Liver (tissue), 9 donors: Measurements from ENCODE around the gene GULP1. TPM values are rescaled to one million over a fixed set of nuclear protein-coding genes. Genes with fewer than 3 reads are reported as not detected.

Experiments
- DNase-seq: peaks from one replicate; pipeline ENCODE4 v3.0.0-alpha.2; 2017; ENCODE audit warnings: low spot score
- H3K27ac ChIP-seq, 2 donors: one replicate each; pipeline ENCODE4 v1.7.0; 2013; ENCODE audit warnings: inconsistent platforms in 2 of 2, low read length in 2 of 2, control low read depth in 1 of 2, low read depth in 1 of 2, mild to moderate bottlenecking in 1 of 2
- H3K27me3 ChIP-seq, 4 donors: one replicate each; pipeline versions ENCODE4 v1.6.1 to v1.7.0; 2013; ENCODE audit warnings: low read length in 3 of 4, inconsistent platforms in 1 of 4, mild to moderate bottlenecking in 1 of 4, moderate library complexity in 1 of 4; ENCODE audit not compliant: control insufficient read depth in 4 of 4, insufficient read depth in 4 of 4
- H3K36me3 ChIP-seq, 4 donors: one replicate each; pipeline versions ENCODE4 v1.6.1 to v1.7.0; 2013; ENCODE audit warnings: low read length in 3 of 4, mild to moderate bottlenecking in 3 of 4, low read depth in 1 of 4, moderate library complexity in 1 of 4; ENCODE audit not compliant: control insufficient read depth in 4 of 4, insufficient read depth in 3 of 4
- H3K4me1 ChIP-seq, 4 donors: one replicate each; pipeline versions ENCODE4 v1.6.1 to v1.7.0; 2013; ENCODE audit warnings: low read length in 3 of 4, mild to moderate bottlenecking in 3 of 4, moderate library complexity in 1 of 4; ENCODE audit not compliant: control insufficient read depth in 4 of 4, insufficient read depth in 4 of 4
- H3K4me3 ChIP-seq, 3 donors: one replicate each; pipeline versions ENCODE4 v1.6.1 to v1.7.0; 2013; ENCODE audit warnings: low read length in 3 of 3, control low read depth in 1 of 3, low read depth in 1 of 3, mild to moderate bottlenecking in 1 of 3
- H3K9ac ChIP-seq, 2 donors: one replicate each; pipeline ENCODE4 v1.7.0; 2013; ENCODE audit warnings: low read length in 2 of 2, mild to moderate bottlenecking in 2 of 2, moderate library complexity in 2 of 2, control low read depth in 1 of 2, low read depth in 1 of 2
- H3K9me3 ChIP-seq, 4 donors: one replicate each; pipeline versions ENCODE4 v1.6.1 to v1.7.0; 2013; ENCODE audit warnings: low read length in 3 of 4; ENCODE audit not compliant: control insufficient read depth in 4 of 4
- ATF3 ChIP-seq: IDR thresholded peaks from 2 replicates; pipeline ENCODE4 v1.6.1; 2016; ENCODE audit warnings: antibody characterized with exemption
- FOXA2 ChIP-seq: IDR thresholded peaks from 2 replicates; pipeline ENCODE4 v1.6.1; 2016; ENCODE audit warnings: antibody characterized with exemption
- GABPA ChIP-seq, 2 donors: IDR thresholded peaks in 1 of 2; conservative IDR thresholded peaks in 1 of 2; 2 replicates each; pipeline ENCODE4 v1.6.1; 2016; ENCODE audit warnings: antibody characterized with exemption in 2 of 2, mild to moderate bottlenecking in 1 of 2, moderate library complexity in 1 of 2
- HNF4A ChIP-seq, 2 donors: conservative IDR thresholded peaks; 2 replicates each; pipeline ENCODE4 v1.6.1; 2016; ENCODE audit warnings: antibody characterized with exemption in 2 of 2, mild to moderate bottlenecking in 2 of 2
- HNF4G ChIP-seq: IDR thresholded peaks from 2 replicates; pipeline ENCODE4 v1.6.1; 2016; ENCODE audit warnings: antibody characterized with exemption
- JUND ChIP-seq, 2 donors: IDR thresholded peaks; 2 replicates each; pipeline ENCODE4 v1.6.1; 2016; ENCODE audit warnings: antibody characterized with exemption in 2 of 2
- MAX ChIP-seq: IDR thresholded peaks from 2 replicates; pipeline ENCODE4 v1.6.1; 2016; ENCODE audit warnings: antibody characterized with exemption
- NR2F2 ChIP-seq: IDR thresholded peaks from 2 replicates; pipeline ENCODE4 v1.6.1; 2016; ENCODE audit warnings: antibody characterized with exemption
- RAD21 ChIP-seq, 2 donors: IDR thresholded peaks; 2 replicates each; pipeline ENCODE4 v1.6.1; 2016; ENCODE audit warnings: antibody characterized with exemption in 2 of 2, mild to moderate bottlenecking in 2 of 2
- REST ChIP-seq: IDR thresholded peaks from 2 replicates; pipeline ENCODE4 v1.6.1; 2016; ENCODE audit warnings: antibody characterized with exemption, mild to moderate bottlenecking
- RXRA ChIP-seq, 2 donors: IDR thresholded peaks; 2 replicates each; pipeline ENCODE4 v1.6.1; 2017 to 2018; ENCODE audit warnings: antibody characterized with exemption in 2 of 2, mild to moderate bottlenecking in 1 of 2
- SP1 ChIP-seq: IDR thresholded peaks from 2 replicates; pipeline ENCODE4 v1.6.1; 2018; ENCODE audit warnings: antibody characterized with exemption, mild to moderate bottlenecking
- TAF1 ChIP-seq: conservative IDR thresholded peaks from 2 replicates; pipeline ENCODE4 v1.6.1; 2016; ENCODE audit warnings: antibody characterized with exemption, mild to moderate bottlenecking
- ZBTB33 ChIP-seq: IDR thresholded peaks from 2 replicates; pipeline ENCODE4 v1.6.1; 2016; ENCODE audit warnings: antibody characterized with exemption
- WGBS: extraction: QIAGEN DNeasy Blood & Tissue Kit; methylation state at CpG from one replicate; pipeline ENCODE4 v1.1.7; 2013; 5-methylcytosine and 5-hydroxymethylcytosine counted together
- polyA plus RNA-seq, 2 donors: library from polyadenylated mRNA; stranded (reverse) in 1 of 2; unstranded in 1 of 2; fragments of 200-250 nt in 1 of 2; fragments of >200 nt in 1 of 2; fragmentation: Nextera tagmentation in 1 of 2; extraction: Ambion mirVana in 1 of 2; gene quantifications; one replicate each; pipeline versions ENCODE4 v1.2.1 to v1.2.3, GENCODE V29; 2013 to 2015
- total RNA-seq, 2 donors: library from RNA; depleted of rRNA; stranded (reverse); fragments of >200 nt; gene quantifications; one replicate each; pipeline ENCODE4 v1.2.3, GENCODE V29; 2014
- donor health status: healthy.
- donor health status: healthy.
- donor health status: healthy.
- donor health status: healthy.
- donor health status: healthy.

The GULP1 gene
- total and polyA plus RNA-seq, 4 donors = 0.53 to 6.9 (median 0.89) TPM

GRCh38 chr2:188416367-188416766 lies 124.7 kb downstream of the GULP1 start:
- H3K9ac ChIP-seq = no peak overlapping the region
- TF ChIP-seq REST (no peak), FOXA2 (no peak), GABPA (IDR thresholded peaks at IDR 0.05 in 1 of 2, conservative IDR thresholded peaks at IDR 0.05 in 1 of 2) (no peak), JUND (IDR thresholded peaks at IDR 0.05) (no peak), RAD21 (IDR thresholded peaks at IDR 0.05) (no peak)
- no peaks in the 10 kb centered on the region for H3K27me3 ChIP-seq
- H3K36me3 ChIP-seq = no peaks in the 10 kb centered on the region
- H3K27ac ChIP-seq = no peak overlapping the region
- DNase-seq = no peak
- peaks cover 0 to 5% (median 1%) of the 10 kb centered on the region in 4 donors for H3K9me3 ChIP-seq
- H3K4me3 ChIP-seq = no peak overlapping the region
- peaks cover 0 to 3% (median 0%) of the 10 kb centered on the region in 4 donors for H3K4me1 ChIP-seq

- Histone ChIP-seq H3K4me3 (no peak overlapping the region), H3K27ac (no peak overlapping the region), H3K9ac (no peak overlapping the region), H3K36me3 (no peaks in the 10 kb centered on the region), H3K9me3 (peaks cover 0 to 3% (median 1%) of the 10 kb centered on the region in 4 donors), H3K4me1 (no peaks in the 10 kb centered on the region), H3K27me3 (no peaks in the 10 kb centered on the region)
- TF ChIP-seq HNF4A (conservative IDR thresholded peaks at IDR 0.05) (no peak), TAF1 (no peak), GABPA (IDR thresholded peaks at IDR 0.05 in 1 of 2, conservative IDR thresholded peaks at IDR 0.05 in 1 of 2) (no peak), ATF3 (no peak), NR2F2 (no peak), RXRA (IDR thresholded peaks at IDR 0.05) (no peak), JUND (IDR thresholded peaks at IDR 0.05) (no peak), ZBTB33 (no peak), SP1 (no peak), MAX (no peak), HNF4G (no peak)
- DNase-seq = no peak
- WGBS = 62% methylated on average over 1 of the region's 1 CpG
These were observed 131.1 kb downstream of the GULP1 start for GRCh38 chr2:188422726-188423125.
